ENCODE results near the gene ZFP1.

DNA sequence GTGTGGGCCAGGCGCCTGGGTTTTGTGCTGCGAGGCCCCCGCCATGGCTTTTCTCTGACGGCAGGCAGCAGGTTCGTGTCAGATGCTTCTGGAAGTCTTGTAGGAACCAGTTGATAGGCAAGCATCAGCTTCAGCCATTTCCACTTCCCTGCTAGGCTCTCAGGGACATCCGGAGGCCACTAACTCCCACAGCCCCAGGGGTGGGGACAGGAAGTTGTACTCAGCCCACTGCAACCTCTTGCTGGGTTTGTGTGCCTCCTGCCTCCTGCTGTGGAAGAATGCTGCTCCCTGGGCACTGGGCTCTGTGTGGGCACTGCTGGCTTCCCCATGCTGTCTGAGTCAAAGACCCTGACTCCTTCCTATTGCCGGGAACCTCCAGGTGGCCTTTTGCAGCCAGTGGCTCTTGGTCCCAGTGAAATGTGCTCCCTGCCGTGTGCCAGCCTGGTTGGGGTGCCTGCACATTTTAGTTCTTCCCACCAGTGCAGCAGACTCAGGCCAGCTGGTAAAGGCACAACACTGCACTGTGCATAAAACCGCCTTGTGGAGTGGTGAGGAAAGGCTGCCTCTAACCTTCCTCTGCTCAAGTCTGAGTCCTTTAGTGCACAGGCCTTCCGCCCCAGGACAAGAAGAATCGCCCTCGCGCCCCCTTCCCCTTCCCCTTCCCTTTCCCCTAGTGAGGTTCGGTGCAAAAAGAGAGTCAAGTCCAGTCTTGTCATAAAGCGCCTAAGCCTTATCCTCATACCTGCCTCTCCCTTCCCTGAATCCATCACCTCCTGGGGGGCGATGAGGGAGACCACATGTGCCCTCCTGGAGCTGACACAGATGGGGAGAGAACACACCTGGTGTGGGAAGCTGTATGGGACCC lies 48.4 kb upstream of the ZFP1 start:
- no peak for TF ChIP-seq ZNF592 (IDR thresholded peaks at IDR 0.05)
- no peak for TF ChIP-seq NFIC (IDR thresholded peaks at IDR 0.05)

Measured in K562 (cell line).